WTC11 (cell line): ENCODE results near the gene ANKS3. TPM values are rescaled to one million over a fixed set of nuclear protein-coding genes. Genes with fewer than 3 reads are reported as not detected.

ENCODE experiments used
- ATAC-seq: fragments of 200-7000 bp; cut with Tn5 transposase; 2 replicates; pipeline ENCODE4 v1.10.0; 2021; ENCODE audit warnings: mild to moderate bottlenecking, moderate library complexity
- CTCF ChIA-PET: fragments of 300-600 bp; sonication (Branson Sonifier 250); formaldehyde crosslinking; loops from one replicate; lab custom pipeline; 2021; ENCODE audit warnings: antibody characterized with exemption; lab: Charles Lee
- POLR2A ChIA-PET: fragments of 350-600 bp; sonication (Branson Sonifier 250); formaldehyde crosslinking; loops from one replicate; lab custom pipeline; 2021; ENCODE audit warnings: antibody characterized with exemption; lab: Charles Lee
- DNase-seq: peaks from one replicate; pipeline ENCODE4 v3.0.0; 2021; ENCODE audit warnings: low spot score
- H3K27ac Mint-ChIP-seq: 2 replicates; pipeline ENCODE4 v1.8.0; 2021; ENCODE audit warnings: mixed read lengths
- H3K27me3 Mint-ChIP-seq: 2 replicates; pipeline ENCODE4 v1.8.0; 2021; ENCODE audit warnings: low read depth, mild to moderate bottlenecking, moderate library complexity, mixed read lengths
- H3K36me3 Mint-ChIP-seq: 2 replicates; pipeline ENCODE4 v1.8.0; 2021; ENCODE audit warnings: mixed read lengths
- H3K4me1 Mint-ChIP-seq: 2 replicates; pipeline ENCODE4 v1.8.0; 2022; ENCODE audit warnings: mixed read lengths
- H3K4me3 Mint-ChIP-seq: 2 replicates; pipeline ENCODE4 v1.8.0; 2021; ENCODE audit warnings: mild to moderate bottlenecking, moderate library complexity, mixed read lengths
- H3K9me3 Mint-ChIP-seq: 2 replicates; pipeline ENCODE4 v1.8.0; 2021; ENCODE audit warnings: mixed read lengths
- ARID4B ChIP-seq: sonication (generic); formaldehyde crosslinking; IDR thresholded peaks from 2 replicates; pipeline ENCODE4 v1.8.0; 2023; ENCODE audit warnings: missing genetic modification reagents, mild to moderate bottlenecking, borderline replicate concordance
- ATF2 ChIP-seq: sonication (generic); formaldehyde crosslinking; IDR thresholded peaks from 2 replicates; pipeline ENCODE4 v1.8.1; 2022; ENCODE audit warnings: low read depth, missing genetic modification reagents, borderline replicate concordance
- CREM ChIP-seq: sonication (generic); formaldehyde crosslinking; IDR thresholded peaks from 2 replicates; pipeline ENCODE4 v1.8.1; 2022; ENCODE audit warnings: mild to moderate bottlenecking, missing genetic modification reagents, moderate library complexity
- ESRRA ChIP-seq: sonication (generic); formaldehyde crosslinking; IDR thresholded peaks from 2 replicates; pipeline ENCODE4 v1.8.1; 2022; ENCODE audit warnings: mild to moderate bottlenecking, missing genetic modification reagents, borderline replicate concordance
- FOXJ3 ChIP-seq: sonication (generic); formaldehyde crosslinking; IDR thresholded peaks from 2 replicates; pipeline ENCODE4 v1.9.0; 2021; ENCODE audit warnings: missing genetic modification reagents, mild to moderate bottlenecking, borderline replicate concordance
- FOXP1 ChIP-seq: sonication (generic); formaldehyde crosslinking; IDR thresholded peaks from 2 replicates; pipeline ENCODE4 v1.8.0; 2022; ENCODE audit warnings: missing genetic modification reagents, mild to moderate bottlenecking, moderate library complexity, borderline replicate concordance
- GTF2I ChIP-seq: fragments of 250-450 bp; sonication (Bioruptor Pico); conservative IDR thresholded peaks from 2 replicates; pipeline ENCODE4 v1.4.0; 2021; ENCODE audit warnings: mild to moderate bottlenecking
- MAX ChIP-seq: sonication (generic); formaldehyde crosslinking; IDR thresholded peaks from 2 replicates; pipeline ENCODE4 v1.8.0; 2022; ENCODE audit warnings: mild to moderate bottlenecking, missing genetic modification reagents
- NR3C1 ChIP-seq: sonication (generic); formaldehyde crosslinking; conservative IDR thresholded peaks from 2 replicates; pipeline ENCODE4 v1.8.1; 2023; ENCODE audit warnings: low read depth, mild to moderate bottlenecking, missing genetic modification reagents
- PRDM15 ChIP-seq: sonication (generic); formaldehyde crosslinking; IDR thresholded peaks from 2 replicates; pipeline ENCODE4 v1.8.0; 2022; ENCODE audit warnings: missing genetic modification reagents
- SMAD3 ChIP-seq: sonication (generic); formaldehyde crosslinking; IDR thresholded peaks from 2 replicates; pipeline ENCODE4 v1.8.0; 2022; ENCODE audit warnings: missing genetic modification reagents, mild to moderate bottlenecking, borderline replicate concordance
- SP1 ChIP-seq: sonication (generic); formaldehyde crosslinking; conservative IDR thresholded peaks from 2 replicates; pipeline ENCODE4 v1.8.1; 2022; ENCODE audit warnings: missing genetic modification reagents
- STAT6 ChIP-seq: sonication (generic); formaldehyde crosslinking; conservative IDR thresholded peaks from 2 replicates; pipeline ENCODE4 v1.8.1; 2023; ENCODE audit warnings: mild to moderate bottlenecking, low read depth, missing genetic modification reagents, moderate library complexity
- TEAD1 ChIP-seq: sonication (generic); formaldehyde crosslinking; IDR thresholded peaks from 2 replicates; pipeline ENCODE4 v1.8.0; 2022; ENCODE audit warnings: mild to moderate bottlenecking, missing genetic modification reagents
- ZBTB21 ChIP-seq: sonication (generic); formaldehyde crosslinking; IDR thresholded peaks from 2 replicates; pipeline ENCODE4 v1.8.1; 2023; ENCODE audit warnings: mild to moderate bottlenecking, missing genetic modification reagents, borderline replicate concordance
- ZNF416 ChIP-seq: fragments of 250-450 bp; sonication (Bioruptor Pico); IDR thresholded peaks from 2 replicates; pipeline ENCODE4 v1.9.0; 2021; ENCODE audit warnings: mild to moderate bottlenecking, inconsistent platforms
- ZSCAN18 ChIP-seq: fragments of 250-450 bp; sonication (Bioruptor Pico); IDR thresholded peaks from 2 replicates; pipeline ENCODE4 v2.1.2; 2022; ENCODE audit warnings: mild to moderate bottlenecking, moderate library complexity
- total RNA-seq: library from RNA; stranded (reverse); gene quantifications from 3 replicates; pipeline ENCODE4 v1.2.3, GENCODE V29; 2021

ANKS3 gene
- total RNA-seq, 1 experiment from 2014 or later: 35.6 TPM

GRCh38 chr16:4656221-4656620, 77.8 kb downstream of the ANKS3 start (continued):
- TF ChIP-seq TEAD1 (no peak), STAT6 (CRISPR knock-in tag) (no peak), ZSCAN18 (CRISPR knock-in tag) (no peak), MAX (CRISPR knock-in tag) (no peak)

- ChIA-PET POLR2A (no interaction called here), CTCF (no interaction called here)
- peaks cover 20% of the 10 kb centered on the region for H3K36me3 Mint-ChIP-seq
- H3K27me3 Mint-ChIP-seq: no peaks in the 10 kb centered on the region
- H3K4me1 Mint-ChIP-seq: no peaks in the 10 kb centered on the region
- H3K9me3 Mint-ChIP-seq: no peaks in the 10 kb centered on the region
- no peak for ATAC-seq
- DNase-seq: no peak
- no peak overlapping the region for H3K27ac Mint-ChIP-seq
- H3K4me3 Mint-ChIP-seq: no peak overlapping the region
- no peak for TF ChIP-seq SP1 (CRISPR knock-in tag)
- no peak for TF ChIP-seq CREM (CRISPR knock-in tag)
- TF ChIP-seq ZBTB21: no peak
Observed at GRCh38 chr16:4655801-4656200, 78.3 kb downstream of the ANKS3 start.

GRCh38 chr16:4654964-4655590, 79.0 kb downstream of the ANKS3 start:
- Mint-ChIP-seq H3K36me3 (peaks cover 25% of the 10 kb centered on the region), H3K27me3 (no peaks in the 10 kb centered on the region), H3K4me3 (no peak overlapping the region), H3K9me3 (no peaks in the 10 kb centered on the region), H3K27ac (no peak overlapping the region), H3K4me1 (no peaks in the 10 kb centered on the region)
- DNase-seq (no peak), ATAC-seq (no peak)
- POLR2A ChIA-PET: no interaction called here
- CTCF ChIA-PET: interaction anchor here (0.6 to 1.5 kb wide), 2 partner anchors 28 to 70 kb away, joined by 3 to 5 read pairs; no protein-coding TSS in a partner anchor
- no peak for TF ChIP-seq ESRRA (CRISPR knock-in tag)
- no peak for TF ChIP-seq SMAD3 (CRISPR knock-in tag)
- TF ChIP-seq ZBTB21: no peak
- TF ChIP-seq GTF2I (CRISPR knock-in tag): no peak
- TF ChIP-seq ATF2 (CRISPR knock-in tag): no peak
- no peak for TF ChIP-seq ZNF416
- TF ChIP-seq ARID4B (CRISPR knock-in tag): no peak
- no peak for TF ChIP-seq FOXJ3 (CRISPR knock-in tag)
- TF ChIP-seq NR3C1 (CRISPR knock-in tag): no peak
- TF ChIP-seq PRDM15 (CRISPR knock-in tag): no peak
- TF ChIP-seq FOXP1: no peak
